ENCODE results near the gene MLLT10.

DNA sequence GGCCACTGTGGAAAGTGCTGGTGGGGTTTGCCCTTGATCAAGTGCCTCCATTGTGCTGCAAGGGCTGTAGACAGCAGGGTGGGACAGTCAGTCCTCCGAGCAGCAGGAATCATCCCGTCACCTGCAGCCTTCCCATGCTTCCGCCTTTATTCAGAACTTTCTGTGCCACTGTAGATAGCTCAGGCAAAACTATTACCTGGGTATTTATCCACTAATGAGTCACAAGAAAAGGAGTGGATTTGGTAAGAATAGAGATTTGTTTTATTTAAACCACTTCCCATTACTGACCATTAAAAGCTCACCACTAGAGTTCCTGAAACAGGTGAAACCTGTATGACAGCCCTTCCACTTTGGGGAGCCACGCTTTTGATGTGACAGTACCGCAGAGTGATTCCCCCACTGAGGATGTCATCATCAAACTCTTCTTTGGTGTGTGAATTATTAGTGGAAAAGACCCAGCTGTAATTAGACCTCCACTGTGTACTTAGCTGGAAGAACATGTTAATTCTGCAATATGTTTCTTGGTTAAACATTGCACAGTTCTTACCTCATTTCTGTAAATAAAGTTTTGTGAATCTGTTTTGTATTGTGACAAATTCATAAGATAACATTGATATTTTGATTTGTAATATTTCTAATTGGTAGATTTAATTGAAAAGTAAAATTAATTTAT lies 208.8 kb downstream of the MLLT10 start:
- TF ChIP-seq TAF1 (IDR thresholded peaks at IDR 0.05; ENCODE audit: borderline replicate concordance, low read depth, low read length), result no peak
- TF ChIP-seq, protein P1, sequence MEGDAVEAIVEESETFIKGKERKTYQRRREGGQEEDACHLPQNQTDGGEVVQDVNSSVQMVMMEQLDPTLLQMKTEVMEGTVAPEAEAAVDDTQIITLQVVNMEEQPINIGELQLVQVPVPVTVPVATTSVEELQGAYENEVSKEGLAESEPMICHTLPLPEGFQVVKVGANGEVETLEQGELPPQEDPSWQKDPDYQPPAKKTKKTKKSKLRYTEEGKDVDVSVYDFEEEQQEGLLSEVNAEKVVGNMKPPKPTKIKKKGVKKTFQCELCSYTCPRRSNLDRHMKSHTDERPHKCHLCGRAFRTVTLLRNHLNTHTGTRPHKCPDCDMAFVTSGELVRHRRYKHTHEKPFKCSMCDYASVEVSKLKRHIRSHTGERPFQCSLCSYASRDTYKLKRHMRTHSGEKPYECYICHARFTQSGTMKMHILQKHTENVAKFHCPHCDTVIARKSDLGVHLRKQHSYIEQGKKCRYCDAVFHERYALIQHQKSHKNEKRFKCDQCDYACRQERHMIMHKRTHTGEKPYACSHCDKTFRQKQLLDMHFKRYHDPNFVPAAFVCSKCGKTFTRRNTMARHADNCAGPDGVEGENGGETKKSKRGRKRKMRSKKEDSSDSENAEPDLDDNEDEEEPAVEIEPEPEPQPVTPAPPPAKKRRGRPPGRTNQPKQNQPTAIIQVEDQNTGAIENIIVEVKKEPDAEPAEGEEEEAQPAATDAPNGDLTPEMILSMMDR (IDR thresholded peaks at IDR 0.05 in 2 of 3, conservative IDR thresholded peaks at IDR 0.05 in 1 of 3; ENCODE audit: control insufficient read depth in 2 of 3, extremely low read depth in 1 of 3, insufficient read depth in 1 of 3, low read depth in 3 of 3, low read length in 3 of 3), result no peak

Measured in GM12878 (cell line).